Smooth muscle cell of the brain vasculature (primary cell): ENCODE measurements around the gene COL1A1.

ENCODE experiments used
- DNase-seq: peaks from one replicate; pipeline ENCODE4 v3.0.0-alpha.2; 2012; ENCODE audit warnings: low read depth, low spot score

The COL1A1 gene

DNA sequence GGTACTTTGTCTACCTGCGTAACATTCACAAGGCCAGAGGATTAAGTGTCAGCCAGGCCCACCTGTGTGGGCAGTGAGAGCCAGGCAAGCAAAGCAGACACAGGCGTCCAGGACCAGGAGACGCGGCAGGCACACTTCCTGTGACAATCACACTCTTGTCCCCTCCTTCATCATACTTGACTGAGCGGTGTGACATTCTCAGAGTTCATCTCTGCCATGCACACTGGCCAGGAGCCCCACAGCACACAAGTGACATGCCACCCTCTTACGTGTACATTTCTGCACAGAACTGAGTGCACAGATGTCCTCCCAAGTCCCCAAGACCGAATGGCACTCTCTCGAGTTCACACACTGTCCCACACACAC lies 59.7 kb downstream of the COL1A1 start:
- no peak for DNase-seq

DNA sequence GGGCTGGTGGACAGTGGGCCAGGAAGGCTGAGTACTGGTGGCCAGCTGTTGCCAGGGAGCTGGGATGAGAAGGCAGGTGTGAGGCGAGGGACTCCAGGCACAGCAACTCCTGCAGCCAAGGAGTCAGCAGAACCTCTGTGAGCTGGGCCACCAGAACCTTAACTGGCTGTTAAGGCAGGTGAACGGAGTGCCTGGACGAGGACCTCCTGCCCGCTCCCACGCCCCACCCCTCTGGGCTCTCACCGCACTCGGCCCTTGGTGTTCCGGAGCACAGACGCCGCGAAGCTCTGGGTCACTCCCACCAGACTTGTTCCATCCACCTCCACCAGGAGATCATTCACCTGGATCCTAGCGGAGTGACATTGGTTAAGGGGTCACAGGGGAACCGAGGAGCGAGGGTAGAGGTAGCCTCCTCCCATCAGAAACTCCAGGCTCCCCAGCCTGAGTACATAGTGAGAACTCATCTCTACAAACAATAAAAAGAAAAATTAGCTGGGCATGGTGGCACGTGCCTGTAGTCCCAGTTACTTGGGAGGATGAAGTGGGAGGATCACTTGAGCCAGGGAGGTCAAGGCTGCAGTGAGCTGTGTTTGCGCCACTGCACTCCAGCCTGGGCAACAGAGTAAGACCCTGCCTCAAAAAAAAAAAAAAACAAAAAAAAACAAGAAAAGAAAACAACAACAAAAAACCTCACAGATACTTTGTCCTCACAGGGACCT lies 60.2 kb downstream of the COL1A1 start:
- DNase-seq: no peak

DNA sequence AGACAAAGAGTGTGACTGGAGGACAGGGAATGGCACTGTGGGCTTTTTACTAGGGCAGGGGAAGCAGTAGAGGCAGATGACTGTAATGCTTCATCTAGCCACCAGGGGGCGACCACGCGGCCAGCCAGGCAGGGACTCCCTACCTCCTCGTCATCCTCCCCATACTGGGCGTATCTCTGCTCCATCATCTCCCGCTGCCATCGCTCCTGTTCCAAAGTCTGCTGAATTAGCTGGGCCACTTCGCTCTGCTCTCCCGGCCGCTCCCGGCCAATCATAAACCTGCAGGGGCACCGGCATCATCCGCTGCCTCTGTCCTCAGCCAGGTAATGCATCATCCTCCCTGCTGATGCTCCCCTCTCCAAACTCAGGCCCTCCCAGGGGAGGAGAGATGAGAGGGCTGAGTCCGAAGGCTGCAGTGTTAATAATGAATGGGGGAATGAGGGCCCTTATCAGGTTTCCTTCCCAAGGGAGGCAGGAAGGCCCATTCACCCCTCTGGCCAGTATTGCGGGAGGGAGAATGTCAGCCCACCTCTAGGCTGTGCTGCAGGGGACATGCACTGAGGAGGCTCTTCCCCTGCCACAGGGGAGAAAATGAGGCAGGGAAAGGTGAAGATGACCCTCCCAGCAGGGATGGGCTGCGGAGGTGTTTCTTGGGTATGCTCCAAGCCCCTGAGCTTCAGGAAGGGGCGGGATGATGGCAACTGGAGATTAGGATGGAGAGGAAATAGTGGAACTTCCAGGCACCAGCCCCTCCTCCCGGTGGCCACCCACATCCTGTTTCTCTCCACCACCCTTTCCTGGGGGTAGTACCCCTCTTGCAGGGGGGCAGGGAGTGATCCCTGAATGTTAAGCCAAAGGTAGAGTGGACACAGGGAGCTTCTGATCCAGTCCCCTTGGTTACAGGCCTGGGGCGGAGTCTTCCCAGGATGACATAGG lies 61.2 kb downstream of the COL1A1 start:
- DNase-seq: no peak

- DNase-seq: no peak
Measured at GRCh38 chr17:50139185-50139783, 62.1 kb downstream of the COL1A1 start.

- no peak for DNase-seq
Measured at GRCh38 chr17:50137042-50137441, 64.4 kb downstream of the COL1A1 start.

DNA sequence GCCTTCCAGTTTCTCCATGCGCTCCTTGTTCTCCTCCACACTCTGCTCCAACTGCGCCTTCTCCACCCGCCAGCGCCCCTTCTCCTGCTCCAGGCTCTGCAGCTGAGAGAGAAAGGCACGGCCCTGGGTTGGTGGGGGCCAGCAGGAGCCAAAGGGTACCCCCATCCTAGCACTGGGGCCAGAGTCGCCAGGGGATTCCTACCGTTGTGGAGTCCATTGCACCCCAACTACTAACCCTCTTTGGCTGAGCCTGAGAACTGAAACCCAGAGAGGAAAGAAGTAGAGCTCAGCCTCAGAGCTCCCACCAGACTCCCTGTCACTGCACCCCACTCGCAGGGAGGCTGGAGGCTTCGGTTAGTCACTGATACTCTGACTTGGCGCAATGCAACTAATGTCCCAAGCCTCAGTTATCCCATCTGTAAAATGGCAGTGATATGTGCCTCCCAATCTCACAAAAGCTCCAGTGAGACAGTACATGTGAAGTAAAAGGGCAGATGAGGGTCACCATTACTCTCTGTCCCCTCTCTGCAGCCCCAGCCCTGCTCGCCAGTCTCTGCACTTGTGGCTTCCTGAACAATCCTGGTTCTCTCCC lies 65.2 kb downstream of the COL1A1 start:
- DNase-seq: no peak

DNA sequence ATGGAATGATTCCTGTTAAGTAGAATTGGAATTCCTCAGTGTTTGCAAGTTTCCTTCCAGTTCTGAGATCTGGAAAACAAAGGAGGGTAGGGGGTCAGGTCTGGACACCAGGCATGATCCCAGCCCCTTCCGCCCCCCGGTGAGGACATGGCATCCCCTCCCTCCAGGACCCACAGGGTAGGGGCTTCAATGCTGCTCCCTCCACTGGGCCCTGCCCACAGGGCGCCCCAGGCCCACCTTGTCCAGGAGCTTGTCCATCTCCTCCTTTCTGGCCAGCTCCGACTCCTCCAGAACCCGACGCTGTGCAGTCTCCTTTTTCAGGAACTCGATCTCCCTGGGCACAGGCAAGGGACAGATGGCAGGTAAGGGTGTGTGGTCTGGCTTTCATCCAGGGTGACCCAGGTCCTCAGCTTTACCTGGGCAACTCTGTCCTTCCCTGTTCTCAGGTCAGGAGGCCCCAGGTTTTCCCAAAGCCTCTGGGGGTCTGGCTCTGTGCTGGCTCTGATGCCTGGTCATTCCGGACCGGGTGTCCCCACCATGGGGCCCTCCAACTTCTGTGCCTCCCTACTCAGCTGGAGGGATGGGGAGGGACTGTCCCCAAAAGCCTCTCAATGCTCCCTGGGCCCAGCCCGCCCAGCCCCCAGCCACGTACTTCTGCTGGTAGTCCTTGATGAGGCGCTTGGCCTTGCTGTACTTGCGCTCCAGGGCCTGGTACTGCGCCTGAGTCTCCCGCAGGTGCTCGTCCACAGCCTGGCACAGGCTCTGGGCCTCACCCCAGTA lies 65.9 kb downstream of the COL1A1 start:
- no peak for DNase-seq

- no peak for DNase-seq
Measured at GRCh38 chr17:50134206-50135110, 67.0 kb downstream of the COL1A1 start.

DNA sequence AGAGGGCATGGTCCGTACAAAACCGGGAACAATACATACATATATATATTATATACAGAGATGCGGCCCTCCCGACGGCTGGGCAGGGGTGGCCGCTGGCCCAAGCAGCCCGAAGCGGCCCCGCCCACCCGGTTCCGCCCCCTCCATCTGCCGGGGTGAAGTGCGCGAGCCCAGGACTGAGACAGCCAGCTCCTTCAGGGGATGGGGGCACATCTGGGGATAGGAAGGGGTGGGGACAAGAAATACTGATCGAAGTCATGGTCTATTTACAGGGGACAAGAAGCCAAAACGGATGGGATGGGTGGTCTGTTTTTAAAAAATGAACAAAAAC lies 67.7 kb downstream of the COL1A1 start:
- no peak for DNase-seq
